Mesendoderm (in vitro differentiated cells): ENCODE measurements around the gene PCDHGA8.
"Not testable (repeated sequence)": the region's sequence is repeated elsewhere in the genome, so short reads cannot be mapped to it uniquely, and the experiment has no call there.

Source experiments
- DNase-seq: peaks from one replicate; pipeline ENCODE4 v3.0.0; 2013
- H2AK5ac ChIP-seq: 2 replicates; pipeline ENCODE4 v1.6.1; 2013; ENCODE audit warnings: low read length, inconsistent platforms
- H2BK120ac ChIP-seq: 2 replicates; pipeline ENCODE4 v1.6.1; 2013; ENCODE audit warnings: low read depth, mild to moderate bottlenecking, low read length, moderate library complexity, mixed read lengths
- H2BK15ac ChIP-seq: replicated peaks from 2 replicates; pipeline ENCODE4 v1.6.1; 2013; ENCODE audit warnings: low read depth, mild to moderate bottlenecking, moderate library complexity
- H2BK5ac ChIP-seq: 2 replicates; pipeline ENCODE4 v1.6.1; 2013; ENCODE audit warnings: low read length, inconsistent platforms
- H3K18ac ChIP-seq: 2 replicates; pipeline ENCODE4 v1.6.1; 2013; ENCODE audit warnings: mild to moderate bottlenecking, low read length, mixed read lengths
- H3K23ac ChIP-seq: one replicate; pipeline ENCODE4 v1.6.1; 2013; ENCODE audit warnings: low read length
- H3K27ac ChIP-seq: 2 replicates; pipeline ENCODE4 v1.5.1; 2013; ENCODE audit warnings: low read depth, mild to moderate bottlenecking, inconsistent platforms, low read length, moderate library complexity
- H3K27me3 ChIP-seq: 2 replicates; pipeline ENCODE4 v1.6.1; 2013; ENCODE audit warnings: low read length, control low read depth, mild to moderate bottlenecking, inconsistent platforms; ENCODE audit not compliant: insufficient read depth, poor library complexity
- H3K36me3 ChIP-seq: 2 replicates; pipeline ENCODE4 v1.6.1; 2013; ENCODE audit warnings: low read length, inconsistent platforms; ENCODE audit not compliant: control insufficient read depth, insufficient read depth
- H3K4ac ChIP-seq: one replicate; pipeline ENCODE4 v1.6.1; 2013; ENCODE audit warnings: low read depth, mild to moderate bottlenecking, low read length, moderate library complexity
- H3K4me1 ChIP-seq: 2 replicates; pipeline ENCODE4 v1.6.1; 2013; ENCODE audit warnings: low read depth, low read length, inconsistent platforms; ENCODE audit not compliant: control insufficient read depth
- H3K4me2 ChIP-seq: 2 replicates; pipeline ENCODE4 v1.6.1; 2013; ENCODE audit warnings: low read length
- H3K4me3 ChIP-seq: 2 replicates; pipeline ENCODE4 v1.5.1; 2013; ENCODE audit warnings: mild to moderate bottlenecking, low read length
- H3K56ac ChIP-seq: one replicate; pipeline ENCODE4 v1.6.1; 2013; ENCODE audit warnings: low read length
- H3K79me1 ChIP-seq: 2 replicates; pipeline ENCODE4 v1.6.1; 2013; ENCODE audit warnings: low read length, inconsistent platforms
- H3K79me2 ChIP-seq: 2 replicates; pipeline ENCODE4 v1.6.1; 2013; ENCODE audit warnings: mild to moderate bottlenecking, low read length; ENCODE audit not compliant: control insufficient read depth, insufficient read depth
- H3K9ac ChIP-seq: 2 replicates; pipeline ENCODE4 v1.6.1; 2013; ENCODE audit warnings: low read length, inconsistent platforms
- H4K5ac ChIP-seq: one replicate; pipeline ENCODE4 v1.6.1; 2013; ENCODE audit warnings: low read length
- H4K8ac ChIP-seq: one replicate; pipeline ENCODE4 v1.6.1; 2013; ENCODE audit warnings: low read depth, mild to moderate bottlenecking, control low read depth, low read length, moderate library complexity
- WGBS: extraction: QIAGEN DNeasy Blood & Tissue Kit; methylation state at CpG from one replicate; pipeline ENCODE4 v1.1.7; 2013; ENCODE audit warnings: low lambda C conversion rate, missing lambda C conversion rate; ENCODE audit not compliant: insufficient coverage; ENCODE audit errors: extremely low coverage; 5-methylcytosine and 5-hydroxymethylcytosine counted together

PCDHGA8 gene

GRCh38 chr5:141422742-141423291, 30.4 kb downstream of the PCDHGA8 start:
- Histone ChIP-seq H3K79me2 (no peaks in the 10 kb centered on the region), H3K18ac (no peak overlapping the region), H3K9ac (no peak overlapping the region), H3K79me1 (no peaks in the 10 kb centered on the region), H3K27ac (no peak overlapping the region), H3K56ac (no peak overlapping the region), H3K4me3 (no peak overlapping the region), H2BK120ac (no peak overlapping the region), H3K23ac (no peak overlapping the region), H3K4me2 (no peak overlapping the region), H3K27me3 (no peaks in the 10 kb centered on the region), H3K4ac (no peak overlapping the region), H2BK5ac (no peak overlapping the region), H4K5ac (no peak overlapping the region), H3K36me3 (no peaks in the 10 kb centered on the region), H4K8ac (no peak overlapping the region), H2BK15ac (no peak overlapping the region), H3K4me1 (no peaks in the 10 kb centered on the region), H2AK5ac (no peak overlapping the region)
- no peak for DNase-seq
- no CpG with 5 or more reads among the region's 42 CpGs for WGBS

- H3K18ac ChIP-seq: no peak overlapping the region
- H3K23ac ChIP-seq: no peak overlapping the region
- H3K4ac ChIP-seq: no peak overlapping the region
- no peaks in the 10 kb centered on the region for H3K36me3 ChIP-seq
- no peak overlapping the region for H2AK5ac ChIP-seq
- no peak overlapping the region for H2BK15ac ChIP-seq
- no peak overlapping the region for H3K27ac ChIP-seq
- H4K5ac ChIP-seq: no peak overlapping the region
- H3K4me1 ChIP-seq: no peaks in the 10 kb centered on the region
- no peak overlapping the region for H3K9ac ChIP-seq
- no peak for DNase-seq
- no peaks in the 10 kb centered on the region for H3K79me2 ChIP-seq
- no peak overlapping the region for H3K56ac ChIP-seq
- H4K8ac ChIP-seq: no peak overlapping the region
- H3K27me3 ChIP-seq: no peaks in the 10 kb centered on the region
- no CpG with 5 or more reads among the region's 53 CpGs for WGBS
- H2BK5ac ChIP-seq: no peak overlapping the region
- no peaks in the 10 kb centered on the region for H3K79me1 ChIP-seq
- H2BK120ac ChIP-seq: no peak overlapping the region
- H3K4me2 ChIP-seq: no peak overlapping the region
- H3K4me3 ChIP-seq: no peak overlapping the region
Observed at GRCh38 chr5:141427783-141428426, 35.5 kb downstream of the PCDHGA8 start.

DNA sequence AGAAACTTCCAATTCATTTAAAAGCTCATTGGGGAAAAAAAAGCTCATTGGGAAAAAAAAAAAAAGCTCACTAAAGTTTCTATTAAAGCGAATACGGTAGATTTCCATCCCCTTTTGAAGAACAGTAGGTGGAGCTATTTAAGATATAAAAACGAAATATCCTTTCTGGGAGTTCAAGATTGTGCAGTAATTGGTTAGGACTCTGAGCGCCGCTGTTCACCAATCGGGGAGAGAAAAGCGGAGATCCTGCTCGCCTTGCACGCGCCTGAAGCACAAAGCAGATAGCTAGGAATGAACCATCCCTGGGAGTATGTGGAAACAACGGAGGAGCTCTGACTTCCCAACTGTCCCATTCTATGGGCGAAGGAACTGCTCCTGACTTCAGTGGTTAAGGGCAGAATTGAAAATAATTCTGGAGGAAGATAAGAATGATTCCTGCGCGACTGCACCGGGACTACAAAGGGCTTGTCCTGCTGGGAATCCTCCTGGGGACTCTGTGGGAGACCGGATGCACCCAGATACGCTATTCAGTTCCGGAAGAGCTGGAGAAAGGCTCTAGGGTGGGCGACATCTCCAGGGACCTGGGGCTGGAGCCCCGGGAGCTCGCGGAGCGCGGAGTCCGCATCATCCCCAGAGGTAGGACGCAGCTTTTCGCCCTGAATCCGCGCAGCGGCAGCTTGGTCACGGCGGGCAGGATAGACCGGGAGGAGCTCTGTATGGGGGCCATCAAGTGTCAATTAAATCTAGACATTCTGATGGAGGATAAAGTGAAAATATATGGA, 38.1 kb downstream of the PCDHGA8 start, which contains the start of gene PCDHGA12:
PCDHGA12 (plus strand) TSS at position 176 of the 782 bp plus-strand sequence; CDS start at position 429, 253 bp downstream.
- Histone ChIP-seq H3K23ac (no peak within 1 kb of the TSS), H4K5ac (no peak within 1 kb of the TSS), H3K4me2 (no peak within 1 kb of the TSS), H3K4ac (no peak within 1 kb of the TSS), H2BK5ac (no peak within 1 kb of the TSS), H2BK120ac (no peak within 1 kb of the TSS), H3K18ac (no peak within 1 kb of the TSS), H2AK5ac (no peak within 1 kb of the TSS), H3K79me1 (no peaks in the 10 kb centered on the region), H3K9ac (no peak within 1 kb of the TSS), H4K8ac (no peak within 1 kb of the TSS), H3K4me1 (no peaks in the 10 kb centered on the region), H3K27me3 (no peaks in the 10 kb centered on the region), H3K4me3 (no peak within 1 kb of the TSS), H3K56ac (no peak within 1 kb of the TSS), H3K27ac (no peak within 1 kb of the TSS), H3K79me2 (no peaks in the 10 kb centered on the region), H2BK15ac (no peak within 1 kb of the TSS), H3K36me3 (no peaks in the 10 kb centered on the region)
- no peak for DNase-seq
- no CpG with 5 or more reads among the region's 33 CpGs for WGBS

- DNase-seq: no peak
- Histone ChIP-seq H3K79me1 (no peaks in the 10 kb centered on the region), H3K27ac (no peak overlapping the region), H4K8ac (no peak overlapping the region), H2BK5ac (no peak overlapping the region), H4K5ac (no peak overlapping the region), H3K27me3 (no peaks in the 10 kb centered on the region), H2BK15ac (no peak overlapping the region), H3K4me2 (no peak overlapping the region), H2AK5ac (no peak overlapping the region), H3K23ac (no peak overlapping the region), H2BK120ac (no peak overlapping the region), H3K4ac (no peak overlapping the region), H3K18ac (no peak overlapping the region), H3K56ac (no peak overlapping the region), H3K9ac (no peak overlapping the region), H3K4me1 (no peaks in the 10 kb centered on the region), H3K4me3 (no peak overlapping the region), H3K79me2 (no peaks in the 10 kb centered on the region), H3K36me3 (no peaks in the 10 kb centered on the region)
- no CpG with 5 or more reads among the region's 37 CpGs for WGBS
Observed at GRCh38 chr5:141431286-141431685, 38.9 kb downstream of the PCDHGA8 start.

- not testable (repeated sequence) for H3K4me1 ChIP-seq, H3K23ac ChIP-seq, H3K4me2 ChIP-seq, H3K79me1 ChIP-seq, H3K4me3 ChIP-seq, H3K18ac ChIP-seq, H2BK120ac ChIP-seq, H3K4ac ChIP-seq, H4K5ac ChIP-seq, H2BK5ac ChIP-seq, H3K9ac ChIP-seq, H2AK5ac ChIP-seq, H3K79me2 ChIP-seq, H3K27me3 ChIP-seq, H3K56ac ChIP-seq, DNase-seq, H3K27ac ChIP-seq, H3K36me3 ChIP-seq, H4K8ac ChIP-seq, H2BK15ac ChIP-seq
- WGBS: no CpG with 5 or more reads among the region's 38 CpGs
Observed at GRCh38 chr5:141432308-141432707, 39.9 kb downstream of the PCDHGA8 start.
